Thymus (tissue), 11 donors: Measurements from ENCODE around the gene HOXA9. TPM values are rescaled to one million over a fixed set of nuclear protein-coding genes. Genes with fewer than 3 reads are reported as not detected.

ENCODE experiments used
- DNase-seq, 9 donors: peaks; one replicate each; pipeline ENCODE4 v3.0.0-alpha.2; 2013; ENCODE audit warnings: low spot score in 9 of 9, low read depth in 6 of 9, missing footprints in 1 of 9
- H3K27ac ChIP-seq, 2 donors: one replicate each; pipeline ENCODE4 v1.5.1; 2013; ENCODE audit warnings: control low read depth in 1 of 2, low read depth in 1 of 2, low read length in 1 of 2, mild to moderate bottlenecking in 1 of 2, moderate library complexity in 1 of 2
- H3K27me3 ChIP-seq, 2 donors: one replicate each; pipeline ENCODE4 v1.5.1; 2013; ENCODE audit warnings: low read length in 1 of 2; ENCODE audit not compliant: control insufficient read depth in 2 of 2, insufficient read depth in 1 of 2
- H3K36me3 ChIP-seq, 2 donors: one replicate each; pipeline ENCODE4 v1.5.1; 2013; ENCODE audit warnings: low read length in 1 of 2, mild to moderate bottlenecking in 1 of 2, moderate library complexity in 1 of 2; ENCODE audit not compliant: control insufficient read depth in 2 of 2, insufficient read depth in 2 of 2
- H3K4me1 ChIP-seq, 2 donors: one replicate each; pipeline ENCODE4 v1.5.1; 2013; ENCODE audit warnings: low read length in 2 of 2; ENCODE audit not compliant: control insufficient read depth in 2 of 2, insufficient read depth in 2 of 2
- H3K4me3 ChIP-seq, 2 donors: one replicate each; pipeline ENCODE4 v1.5.1; 2013; ENCODE audit warnings: low read length in 2 of 2, control low read depth in 1 of 2, mild to moderate bottlenecking in 1 of 2
- H3K9me3 ChIP-seq, 2 donors: one replicate each; pipeline ENCODE4 v1.5.1; 2013; ENCODE audit warnings: low read length in 1 of 2, mild to moderate bottlenecking in 1 of 2; ENCODE audit not compliant: control insufficient read depth in 2 of 2, insufficient read depth in 1 of 2
- WGBS: extraction: QIAGEN DNeasy Blood & Tissue Kit; methylation state at CpG from one replicate; pipeline ENCODE4 v1.1.7; 2013; 5-methylcytosine and 5-hydroxymethylcytosine counted together
- polyA plus RNA-seq: library from polyadenylated mRNA; stranded (reverse); fragments of 200-250 nt; gene quantifications from one replicate; pipeline ENCODE4 v1.2.3, GENCODE V29; 2013
- total RNA-seq: library from RNA; stranded (reverse); fragments of 120-200 nt; gene quantifications from one replicate; pipeline ENCODE4 v1.2.4, GENCODE V29; 2013
- donor health status: healthy.

The HOXA9 gene
- total and polyA plus RNA-seq, 2 donors = 1.5 to 4.9 TPM

DNA sequence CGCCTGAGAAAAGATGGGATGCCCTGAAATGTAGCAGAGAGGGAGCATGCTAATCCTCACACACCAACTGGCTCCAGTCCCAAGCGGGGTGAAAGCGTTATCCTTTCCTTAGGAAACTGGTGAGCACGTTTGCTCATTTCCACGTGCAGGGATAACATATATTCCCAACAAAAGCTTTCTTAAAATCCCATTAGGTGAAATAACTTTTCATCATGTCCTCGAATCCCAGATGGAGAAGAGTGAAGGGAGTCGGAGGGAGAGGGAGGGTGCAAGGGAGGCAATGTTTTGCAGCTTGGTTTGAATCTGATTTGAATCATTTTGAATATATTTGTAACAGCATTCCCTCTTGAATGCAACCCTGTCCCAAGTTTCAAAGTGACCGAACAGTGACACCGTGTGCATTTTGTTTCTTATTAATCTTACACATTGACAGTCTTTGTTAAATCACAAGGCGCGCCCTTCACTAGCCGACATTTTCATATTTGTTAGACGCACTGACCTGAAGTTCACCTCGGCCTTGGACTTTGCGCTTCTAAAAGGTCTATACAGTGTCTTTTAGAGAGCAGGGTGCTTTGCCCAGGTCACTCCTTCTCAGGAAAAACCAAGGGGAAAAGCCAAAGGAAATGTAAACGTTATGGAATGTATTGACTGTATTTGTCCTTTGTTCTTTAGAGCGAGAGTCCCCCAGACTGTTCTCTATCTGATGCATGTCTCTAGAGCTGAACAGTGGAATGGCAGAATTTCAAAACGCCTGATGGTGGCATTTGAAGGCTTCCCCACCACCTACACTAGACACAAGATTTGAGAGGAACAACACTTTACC is 31.7 kb downstream of the HOXA9 start:
- Histone ChIP-seq H3K9me3 (peaks cover 0 to 7% of the 10 kb centered on the region in 2 donors), H3K36me3 (no peaks in the 10 kb centered on the region), H3K27ac (no peak overlapping the region), H3K4me3 (no peak overlapping the region), H3K27me3 (peaks cover 12 to 63% of the 10 kb centered on the region in 2 donors), H3K4me1 (peaks cover 5 to 17% of the 10 kb centered on the region in 2 donors)
- WGBS = 93% methylated on average over 18 of the region's 18 CpGs
- DNase-seq = no peak

DNA sequence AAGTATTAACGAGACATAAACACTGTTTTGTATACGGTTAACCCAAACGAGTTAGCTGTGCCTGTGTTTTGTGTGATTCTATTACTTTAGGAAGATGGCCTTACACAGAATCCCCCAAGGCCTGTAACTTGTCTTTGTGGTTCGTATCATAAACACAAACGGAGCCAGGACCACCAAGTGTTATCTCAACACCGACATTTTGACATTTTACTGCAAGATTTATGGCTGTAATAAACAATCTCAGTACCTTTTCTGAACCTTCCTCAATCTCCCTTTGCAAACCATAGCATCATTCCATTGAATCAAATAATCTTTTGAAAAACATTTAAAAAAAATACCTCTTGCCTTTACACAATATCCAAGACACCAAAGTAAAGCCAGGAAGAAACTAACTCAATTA is 32.4 kb downstream of the HOXA9 start:
- H3K9me3 ChIP-seq = peaks cover 0 to 7% of the 10 kb centered on the region in 2 donors
- H3K4me1 ChIP-seq = peaks cover 5 to 17% of the 10 kb centered on the region in 2 donors
- H3K4me3 ChIP-seq = no peak overlapping the region
- no peaks in the 10 kb centered on the region for H3K36me3 ChIP-seq
- 87% methylated on average over 6 of the region's 6 CpGs for WGBS
- no peak overlapping the region for H3K27ac ChIP-seq
- peaks cover 8 to 60% of the 10 kb centered on the region in 2 donors for H3K27me3 ChIP-seq
- DNase-seq = no peak

DNA sequence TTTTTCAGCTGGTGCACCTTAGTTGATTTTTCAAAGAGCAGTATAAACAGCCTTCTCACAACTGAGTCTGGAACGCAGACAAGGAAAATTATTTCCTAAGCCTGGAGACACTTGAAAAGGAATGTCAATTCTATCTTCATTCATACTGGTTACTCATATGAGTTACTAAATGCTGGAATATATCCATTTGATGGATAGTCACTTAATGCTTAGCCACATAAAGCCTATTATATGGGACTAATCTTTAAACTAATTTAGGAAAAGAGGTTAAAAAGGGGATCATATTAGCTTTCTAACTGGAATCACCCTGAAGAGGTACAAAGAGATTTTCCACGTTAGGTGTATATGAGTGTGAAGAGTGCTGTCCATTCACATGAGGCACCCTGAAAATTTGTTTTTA is 33.1 kb downstream of the HOXA9 start:
- Histone ChIP-seq H3K4me1 (peaks cover 5 to 17% of the 10 kb centered on the region in 2 donors), H3K27me3 (peaks cover 6 to 54% of the 10 kb centered on the region in 2 donors), H3K36me3 (no peaks in the 10 kb centered on the region), H3K4me3 (no peak overlapping the region), H3K9me3 (peaks cover 0 to 7% of the 10 kb centered on the region in 2 donors), H3K27ac (no peak overlapping the region)
- DNase-seq = no peak
- WGBS = 95% methylated on average over 2 of the region's 2 CpGs

DNA sequence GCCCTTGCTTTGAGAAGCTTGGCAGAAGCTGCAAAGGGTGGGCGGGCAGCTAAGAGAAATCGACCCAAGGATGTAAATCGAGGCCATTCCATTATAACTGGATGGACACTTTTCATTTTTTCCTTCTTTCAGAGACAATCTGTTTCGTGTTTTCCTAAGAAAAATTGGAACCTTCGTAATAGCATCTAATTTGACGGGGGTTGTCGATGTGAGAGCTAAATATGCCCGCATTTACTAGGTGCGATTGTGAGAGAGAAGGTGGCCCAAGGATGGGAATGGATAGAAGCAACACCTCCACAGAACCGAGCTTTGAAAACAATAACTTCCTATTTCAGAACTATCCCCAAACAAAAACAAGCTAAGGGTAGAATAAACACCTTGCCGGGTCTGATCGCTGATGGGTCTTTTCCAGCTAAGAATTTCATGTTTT is 33.9 kb downstream of the HOXA9 start:
- WGBS = 76% methylated on average over 12 of the region's 12 CpGs
- H3K36me3 ChIP-seq = no peaks in the 10 kb centered on the region

DNA sequence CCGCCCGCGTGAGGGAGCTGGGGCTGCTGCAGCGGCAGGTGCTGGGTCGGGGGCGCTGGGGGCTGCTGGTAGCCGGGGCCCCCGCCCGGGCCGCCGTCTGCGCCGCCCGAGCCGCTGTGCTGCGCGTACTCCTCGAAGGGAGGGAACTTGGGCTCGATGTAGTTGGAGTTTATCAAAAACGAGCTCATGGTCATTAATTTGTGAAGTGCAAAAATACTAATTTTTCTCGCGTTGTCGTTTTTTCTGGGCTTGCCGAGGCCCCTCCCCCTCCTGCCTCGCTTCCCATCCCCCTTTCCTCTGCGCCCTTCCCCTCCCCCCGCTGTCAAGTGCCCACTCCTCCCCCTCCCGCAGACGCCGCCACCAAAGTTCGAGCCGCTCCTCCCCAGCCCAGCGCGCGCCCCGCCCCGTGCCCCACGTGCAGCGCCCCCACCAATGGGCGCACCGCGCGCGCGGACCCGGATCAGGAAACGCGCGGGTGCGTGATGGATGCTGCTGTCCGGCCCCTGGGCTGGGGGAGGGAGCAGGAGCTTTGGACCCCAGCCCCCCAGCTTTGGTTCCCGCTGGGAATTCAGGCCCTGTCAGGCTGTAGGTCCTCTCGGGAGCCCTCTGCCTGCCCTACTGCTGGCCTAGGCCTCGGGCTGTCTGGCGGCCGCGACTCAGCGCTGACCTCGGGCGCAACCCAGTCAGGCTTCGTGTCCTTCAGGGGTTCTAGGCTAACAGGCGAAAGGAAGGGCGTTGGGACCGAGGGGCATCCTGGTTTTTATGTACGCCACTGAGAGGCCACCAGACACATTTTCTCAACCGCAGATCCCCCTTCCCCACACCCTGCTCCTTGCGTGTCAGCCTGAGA is 34.6 kb downstream of the HOXA9 start, which contains the start of gene HOXA4:
TSS of gene HOXA4 (minus strand) at position 218 of the 850 bp plus-strand sequence. CDS start at position 194, 24 bp downstream.
- peaks cover 4 to 10% of the 10 kb centered on the region in 2 donors for H3K4me1 ChIP-seq
- WGBS = 38% methylated on average over 67 of the region's 67 CpGs
- H3K9me3 ChIP-seq = peaks cover 0 to 7% of the 10 kb centered on the region in 2 donors
- peak within 1 kb of the TSS; percentile 56 to 76 for H3K27ac ChIP-seq
- peak within 1 kb of the TSS; percentile 60 to 88 for H3K4me3 ChIP-seq
- H3K36me3 ChIP-seq = no peaks in the 10 kb centered on the region
- peak; percentile 49 to 95 (median 87) for DNase-seq
- peaks cover 2 to 40% of the 10 kb centered on the region in 2 donors for H3K27me3 ChIP-seq

More for the DNA sequence above, 33.9 kb downstream of the HOXA9 start:
- no peak for DNase-seq
- peaks cover 2 to 46% of the 10 kb centered on the region in 2 donors for H3K27me3 ChIP-seq
- H3K27ac ChIP-seq = no peak overlapping the region
- H3K4me1 ChIP-seq = peaks cover 5 to 16% of the 10 kb centered on the region in 2 donors
- H3K9me3 ChIP-seq = peaks cover 0 to 7% of the 10 kb centered on the region in 2 donors
- H3K4me3 ChIP-seq = peak overlapping the region; percentile 60 to 88

DNA sequence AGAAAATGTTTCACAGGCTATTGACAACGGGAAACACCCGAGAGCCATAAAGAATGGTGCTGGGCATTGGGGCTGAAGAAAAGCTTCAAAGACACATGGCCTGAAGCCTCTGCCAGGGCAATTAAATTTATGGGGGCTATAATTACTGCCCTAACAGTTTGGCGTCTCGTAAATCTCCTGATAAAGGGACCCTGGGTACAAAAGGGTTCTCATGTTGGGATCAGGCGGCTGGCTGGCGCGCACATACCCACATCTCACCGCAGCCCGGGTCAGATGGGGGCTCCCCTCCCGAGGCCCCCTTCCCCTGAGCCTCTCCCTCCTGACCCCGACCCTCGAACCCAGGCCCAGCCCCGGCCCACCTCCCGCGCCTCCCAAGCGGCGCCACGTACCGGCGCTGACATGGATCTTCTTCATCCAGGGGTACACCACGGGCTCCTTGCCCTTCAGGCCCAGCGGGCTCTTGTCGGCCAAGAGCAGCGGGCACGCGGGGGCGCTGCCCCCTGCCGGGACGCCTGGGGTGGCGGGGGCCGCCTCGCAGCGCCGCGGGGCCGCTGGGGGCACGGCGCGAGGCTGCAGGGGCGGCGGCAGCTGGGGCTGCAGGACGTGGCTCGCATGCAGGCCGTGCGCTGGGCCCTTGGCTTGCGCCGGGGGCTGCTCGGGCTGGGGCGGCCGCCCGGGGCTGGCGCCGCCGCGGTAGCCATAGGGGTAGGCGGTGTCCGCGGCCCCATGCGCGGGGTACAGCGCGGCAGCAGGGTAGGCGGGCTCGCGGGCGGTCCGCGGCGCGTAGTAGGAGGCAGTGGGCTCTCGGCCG is 35.4 kb downstream of the HOXA9 start:
- peak overlapping the region in 1 of 2 donors; percentile 72 for H3K27ac ChIP-seq
- peaks cover 0 to 7% of the 10 kb centered on the region in 2 donors for H3K9me3 ChIP-seq
- no peaks in the 10 kb centered on the region for H3K36me3 ChIP-seq
- DNase-seq = peak in 3 of 9 donors; percentile 39 to 56 (median 47)
- H3K4me1 ChIP-seq = peaks cover 0 to 12% of the 10 kb centered on the region in 2 donors
- WGBS = 74% methylated on average over 72 of the region's 72 CpGs
- H3K4me3 ChIP-seq = peak overlapping the region; percentile 60 to 88
- peaks cover 2 to 42% of the 10 kb centered on the region in 2 donors for H3K27me3 ChIP-seq

DNA sequence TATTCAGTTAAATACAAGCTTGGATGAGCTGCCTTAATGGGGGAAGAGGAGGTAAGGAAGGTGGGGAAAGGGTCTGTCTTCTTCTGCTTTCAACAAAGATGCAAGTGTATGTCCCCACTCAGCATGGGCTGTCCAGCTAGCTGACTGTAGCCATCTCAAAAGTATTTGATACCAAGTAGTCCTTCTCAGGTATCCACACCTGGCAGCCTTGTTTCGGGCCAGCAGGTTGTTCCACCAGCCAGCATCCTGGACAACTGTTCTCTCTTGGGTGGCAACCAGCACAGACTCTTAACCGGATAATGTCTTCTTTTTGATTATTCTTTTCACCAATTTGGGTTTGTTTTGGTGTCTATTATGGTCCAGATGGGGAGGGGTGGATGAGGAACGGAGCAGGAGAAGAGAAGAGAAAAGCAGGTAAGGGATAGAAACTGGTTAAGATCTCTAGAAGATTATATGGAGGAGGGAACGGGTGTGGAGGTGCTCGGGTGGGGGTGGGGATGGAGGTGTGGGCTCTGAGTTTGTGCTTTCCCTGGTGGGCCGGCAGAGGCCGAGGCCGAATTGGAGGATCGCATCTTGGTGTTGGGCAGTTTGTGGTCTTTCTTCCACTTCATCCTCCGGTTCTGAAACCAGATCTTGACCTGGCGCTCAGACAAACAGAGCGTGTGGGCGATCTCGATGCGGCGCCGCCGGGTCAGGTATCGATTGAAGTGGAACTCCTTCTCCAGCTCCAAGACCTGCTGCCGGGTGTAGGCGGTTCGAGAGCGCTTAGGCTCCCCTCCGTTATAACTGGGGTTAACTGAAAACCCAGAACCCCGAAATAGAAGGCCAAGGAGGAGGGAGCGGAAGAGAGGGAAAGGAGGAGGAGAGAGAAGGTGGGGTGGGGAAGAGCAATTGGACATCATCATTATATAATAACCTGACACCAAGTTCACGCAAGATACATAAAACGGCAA is 36.3 kb downstream of the HOXA9 start:
- Histone ChIP-seq H3K27ac (no peak overlapping the region), H3K4me3 (no peak overlapping the region), H3K4me1 (peaks cover 0 to 12% of the 10 kb centered on the region in 2 donors), H3K27me3 (peaks cover 2 to 45% of the 10 kb centered on the region in 2 donors), H3K36me3 (no peaks in the 10 kb centered on the region), H3K9me3 (peaks cover 0 to 7% of the 10 kb centered on the region in 2 donors)
- no peak for DNase-seq
- WGBS = 96% methylated on average over 28 of the region's 28 CpGs
